PFSK-1 (cell line): ENCODE data around the gene NTN1.

ENCODE experiments used
- FOXP2 ChIP-seq: optimal IDR thresholded peaks from 2 replicates; pipeline ENCODE3; 2011; ENCODE audit warnings: borderline replicate concordance, control low read depth, inconsistent platforms; ENCODE audit not compliant: insufficient read depth; ENCODE audit errors: extremely low read length, extremely low read depth
- POLR2AphosphoS5 ChIP-seq: IDR thresholded peaks from 2 replicates; pipeline ENCODE4 v1.6.1; 2012; ENCODE audit warnings: low read depth, mild to moderate bottlenecking, control low read depth, low read length, moderate library complexity
- SIN3A ChIP-seq: IDR thresholded peaks from 2 replicates; pipeline ENCODE4 v1.6.1; 2012; ENCODE audit warnings: mild to moderate bottlenecking, low read length, moderate library complexity, borderline replicate concordance; ENCODE audit not compliant: insufficient read depth
- TAF1 ChIP-seq: IDR thresholded peaks from 2 replicates; pipeline ENCODE4 v1.6.1; 2012; ENCODE audit warnings: low read length, control low read depth, borderline replicate concordance; ENCODE audit not compliant: insufficient read depth
- TF ChIP-seq, protein P1 (sequence below), 2 experiments: IDR thresholded peaks; 2 replicates each; pipeline versions ENCODE4 v1.6.1 to v1.8.0; 2011 to 2012; ENCODE audit warnings: low read depth in 2 of 2, low read length in 2 of 2, control low read depth in 1 of 2, inconsistent platforms in 1 of 2, mild to moderate bottlenecking in 1 of 2, moderate library complexity in 1 of 2; ENCODE audit not compliant: insufficient read depth in 1 of 2

Gene NTN1

DNA sequence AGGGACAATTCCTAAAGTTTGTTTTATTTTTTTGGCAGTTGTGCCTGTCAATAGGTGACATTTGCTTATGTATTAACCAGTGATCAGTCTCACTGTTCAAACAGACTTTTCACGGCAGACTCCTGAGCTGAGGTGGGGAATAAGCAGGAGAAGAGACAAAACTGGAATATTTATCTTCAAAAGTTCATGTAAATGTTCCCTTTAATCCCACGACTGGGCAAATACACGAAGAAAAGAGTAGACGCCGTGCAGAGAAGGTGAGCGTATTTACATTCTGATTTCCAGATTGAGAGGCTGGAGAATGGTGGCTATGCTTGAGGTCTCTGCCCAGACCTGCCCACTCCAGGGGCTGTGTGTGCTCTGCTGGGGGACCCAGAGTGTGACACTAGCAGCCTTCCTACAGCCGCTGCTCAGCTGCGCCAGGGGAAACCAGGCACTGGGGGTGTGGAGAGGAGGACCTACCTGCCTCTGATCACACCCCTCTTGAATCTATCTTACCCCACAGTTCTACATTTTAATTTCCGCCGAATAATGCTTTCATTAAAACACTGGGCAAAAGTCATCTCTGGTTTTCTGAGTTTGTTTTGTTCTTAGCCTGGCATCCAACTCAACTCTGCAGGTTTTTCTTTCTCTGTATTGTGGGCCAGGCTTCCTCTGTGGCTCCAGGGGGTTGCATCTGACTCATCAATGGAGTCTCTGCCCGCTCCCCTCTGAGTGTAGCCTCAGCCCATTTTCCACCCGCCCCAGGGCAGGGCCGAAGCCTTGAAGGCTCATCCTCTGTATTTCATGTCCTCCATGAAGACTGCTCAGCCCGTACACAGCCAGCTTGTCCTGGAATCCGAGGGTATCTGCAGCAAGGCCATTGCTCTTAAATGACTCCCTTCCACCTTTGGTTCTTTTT, 237.1 kb downstream of the NTN1 start:
- TF ChIP-seq SIN3A: no peak
- TF ChIP-seq TAF1: no peak
- no peak for TF ChIP-seq FOXP2
- TF ChIP-seq, protein P1, sequence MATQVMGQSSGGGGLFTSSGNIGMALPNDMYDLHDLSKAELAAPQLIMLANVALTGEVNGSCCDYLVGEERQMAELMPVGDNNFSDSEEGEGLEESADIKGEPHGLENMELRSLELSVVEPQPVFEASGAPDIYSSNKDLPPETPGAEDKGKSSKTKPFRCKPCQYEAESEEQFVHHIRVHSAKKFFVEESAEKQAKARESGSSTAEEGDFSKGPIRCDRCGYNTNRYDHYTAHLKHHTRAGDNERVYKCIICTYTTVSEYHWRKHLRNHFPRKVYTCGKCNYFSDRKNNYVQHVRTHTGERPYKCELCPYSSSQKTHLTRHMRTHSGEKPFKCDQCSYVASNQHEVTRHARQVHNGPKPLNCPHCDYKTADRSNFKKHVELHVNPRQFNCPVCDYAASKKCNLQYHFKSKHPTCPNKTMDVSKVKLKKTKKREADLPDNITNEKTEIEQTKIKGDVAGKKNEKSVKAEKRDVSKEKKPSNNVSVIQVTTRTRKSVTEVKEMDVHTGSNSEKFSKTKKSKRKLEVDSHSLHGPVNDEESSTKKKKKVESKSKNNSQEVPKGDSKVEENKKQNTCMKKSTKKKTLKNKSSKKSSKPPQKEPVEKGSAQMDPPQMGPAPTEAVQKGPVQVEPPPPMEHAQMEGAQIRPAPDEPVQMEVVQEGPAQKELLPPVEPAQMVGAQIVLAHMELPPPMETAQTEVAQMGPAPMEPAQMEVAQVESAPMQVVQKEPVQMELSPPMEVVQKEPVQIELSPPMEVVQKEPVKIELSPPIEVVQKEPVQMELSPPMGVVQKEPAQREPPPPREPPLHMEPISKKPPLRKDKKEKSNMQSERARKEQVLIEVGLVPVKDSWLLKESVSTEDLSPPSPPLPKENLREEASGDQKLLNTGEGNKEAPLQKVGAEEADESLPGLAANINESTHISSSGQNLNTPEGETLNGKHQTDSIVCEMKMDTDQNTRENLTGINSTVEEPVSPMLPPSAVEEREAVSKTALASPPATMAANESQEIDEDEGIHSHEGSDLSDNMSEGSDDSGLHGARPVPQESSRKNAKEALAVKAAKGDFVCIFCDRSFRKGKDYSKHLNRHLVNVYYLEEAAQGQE (IDR thresholded peaks at IDR 0.05; ENCODE audit: insufficient read depth in 1 of 2, low read depth in 2 of 2, low read length in 2 of 2): no peak
- no peak for TF ChIP-seq POLR2AphosphoS5

DNA sequence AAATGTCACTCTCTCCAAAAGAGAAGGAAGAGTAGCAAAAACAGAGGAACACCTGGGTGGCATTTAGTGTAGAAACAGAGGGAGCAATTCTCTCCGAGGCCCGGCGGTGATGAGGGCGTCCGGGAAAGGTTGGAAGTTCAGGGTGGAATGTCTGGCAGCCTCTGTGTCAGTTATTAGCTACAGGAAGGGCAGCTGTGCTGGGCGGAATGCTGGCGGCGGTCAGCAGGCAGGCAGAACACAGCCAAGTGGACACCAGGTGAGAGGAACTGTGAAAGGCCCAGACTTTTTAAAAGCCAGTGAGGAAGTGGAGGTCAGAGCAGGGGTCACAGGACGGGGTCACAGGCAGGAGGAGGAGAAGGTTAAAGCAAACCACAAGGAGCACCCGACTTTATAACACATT, 238.1 kb downstream of the NTN1 start:
- TF ChIP-seq FOXP2: peak; percentile 34
- TF ChIP-seq, protein P1 (IDR thresholded peaks at IDR 0.05; ENCODE audit: insufficient read depth in 1 of 2, low read depth in 2 of 2, low read length in 2 of 2): no peak

DNA sequence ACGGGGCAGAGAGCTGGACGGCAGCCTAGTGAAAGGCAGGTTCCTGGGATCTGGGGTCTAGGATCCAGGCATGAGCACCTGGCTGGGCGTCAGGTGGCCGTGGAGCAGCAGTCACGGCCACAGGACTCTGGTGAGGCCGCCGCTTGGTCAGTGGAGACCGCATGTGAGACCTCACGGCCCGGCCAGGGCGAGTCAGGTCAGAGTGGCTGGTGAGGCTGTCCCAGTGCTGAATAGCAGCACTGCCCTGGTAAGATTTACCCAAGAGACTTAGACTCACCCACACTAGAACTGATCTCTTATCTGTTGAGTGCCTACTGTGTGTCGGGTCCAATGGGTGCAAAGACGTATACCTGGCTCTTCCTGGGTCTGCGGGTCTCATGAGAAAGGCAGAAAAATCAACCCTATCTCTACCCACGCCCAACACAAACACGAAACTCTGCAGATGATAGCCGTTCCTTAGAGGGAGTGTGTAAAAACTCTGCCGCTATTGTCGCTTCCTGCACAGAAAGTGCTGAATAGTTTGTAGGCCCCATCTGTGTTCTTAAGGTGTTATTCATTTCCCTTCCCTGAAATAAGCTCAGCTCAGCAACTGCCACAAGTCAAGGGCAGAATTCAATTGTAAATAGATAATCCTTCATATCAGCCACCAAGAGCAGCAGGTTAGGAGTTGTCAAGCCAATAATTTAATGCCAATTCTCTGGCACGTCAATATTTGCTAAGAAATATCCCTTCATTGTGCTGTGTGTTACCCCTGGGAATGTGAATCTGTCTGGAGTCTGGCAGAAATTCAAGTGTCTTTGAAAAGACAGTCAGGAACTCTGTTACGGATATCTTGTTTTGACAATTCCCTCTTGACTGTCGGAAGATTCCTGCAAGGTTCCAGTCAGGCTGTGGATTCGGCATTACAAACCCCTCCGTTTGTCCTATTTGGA, 240.0 kb downstream of the NTN1 start:
- TF ChIP-seq, protein P1 (IDR thresholded peaks at IDR 0.05; ENCODE audit: insufficient read depth in 1 of 2, low read depth in 2 of 2, low read length in 2 of 2): no peak
- TF ChIP-seq TAF1: no peak
- no peak for TF ChIP-seq SIN3A
- TF ChIP-seq FOXP2: no peak
- no peak for TF ChIP-seq POLR2AphosphoS5

DNA sequence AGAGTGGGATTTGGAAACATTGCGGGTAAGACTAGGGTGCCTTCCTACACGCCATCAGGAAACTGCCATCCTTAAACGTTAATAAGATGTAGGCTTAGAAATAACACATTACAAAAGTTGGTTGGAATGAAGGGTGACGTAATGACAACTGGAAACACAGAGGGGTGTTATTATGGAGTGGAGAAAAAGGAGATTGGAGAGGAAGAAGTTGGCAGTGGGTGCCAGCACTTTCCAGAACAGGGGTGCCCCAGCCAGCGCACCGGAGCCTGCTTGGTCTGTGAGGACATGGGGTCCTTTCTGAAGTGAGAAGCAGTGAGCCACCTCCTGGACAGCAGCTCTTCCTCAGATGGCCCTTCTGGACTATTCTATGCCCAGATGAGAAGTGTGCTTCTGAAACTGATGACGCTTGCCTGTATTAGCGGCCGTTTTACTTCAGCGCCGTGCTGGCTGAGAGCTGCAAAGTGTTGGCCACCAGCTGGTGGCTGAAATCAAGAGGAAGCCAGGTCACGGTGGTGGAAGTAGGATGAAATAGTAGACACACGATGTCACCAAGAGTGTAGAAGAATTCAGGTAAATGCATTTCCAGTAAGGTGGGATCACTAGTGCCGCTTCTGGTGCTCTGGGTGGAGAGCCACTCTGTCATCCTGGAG, 244.8 kb downstream of the NTN1 start:
- TF ChIP-seq FOXP2 (no peak), POLR2AphosphoS5 (no peak), TAF1 (no peak), SIN3A (no peak)
- TF ChIP-seq, protein P1 (IDR thresholded peaks at IDR 0.05; ENCODE audit: insufficient read depth in 1 of 2, low read depth in 2 of 2, low read length in 2 of 2): no peak
